ENCODE measurements around the gene BTBD9.

Gene BTBD9

DNA sequence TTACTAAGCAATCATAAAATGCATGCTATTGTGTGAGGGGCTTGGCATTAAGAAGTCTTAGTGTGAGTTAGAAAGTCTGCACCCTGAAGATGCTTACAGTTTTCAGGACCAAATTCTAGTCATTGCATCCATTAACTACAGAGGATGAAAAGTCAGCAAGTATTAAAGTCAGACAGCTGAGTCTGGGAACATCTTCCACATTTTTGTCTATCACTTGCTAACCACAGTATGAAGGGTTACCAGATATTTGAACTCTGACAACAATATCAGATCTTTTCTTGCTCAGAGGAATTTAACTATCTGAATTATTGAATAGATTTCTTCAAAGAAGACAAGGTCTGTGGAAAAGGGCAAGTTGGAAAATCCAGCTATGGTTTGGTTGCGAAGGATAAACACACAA, 264.4 kb downstream of the BTBD9 start:
- Histone ChIP-seq H3F3A (ENCODE audit: control insufficient read depth, insufficient read depth) (no peaks in the 10 kb centered on the region), H3K4me2 (ENCODE audit: low read length) (no peak overlapping the region), H3K27me3 (ENCODE audit: control insufficient read depth, low read length) (no peaks in the 10 kb centered on the region), H3K9me3 (ENCODE audit: control insufficient read depth, insufficient read depth, low read length) (no peaks in the 10 kb centered on the region), H3K27ac (ENCODE audit: low read depth, low read length) (no peak overlapping the region), H3K9me2 (replicated peaks; ENCODE audit: control insufficient read depth, low read length) (no peaks in the 10 kb centered on the region), H4K20me1 (ENCODE audit: control insufficient read depth, insufficient read depth, low read depth, low read length) (no peaks in the 10 kb centered on the region), H3K4me3 (ENCODE audit: low read length) (no peak overlapping the region), H3K79me2 (ENCODE audit: control insufficient read depth, low read length) (no peaks in the 10 kb centered on the region), H3K36me3 (ENCODE audit: control insufficient read depth, low read length) (no peaks in the 10 kb centered on the region), H3K4me1 (ENCODE audit: control insufficient read depth, low read length) (no peaks in the 10 kb centered on the region)
- TF ChIP-seq, protein P1, sequence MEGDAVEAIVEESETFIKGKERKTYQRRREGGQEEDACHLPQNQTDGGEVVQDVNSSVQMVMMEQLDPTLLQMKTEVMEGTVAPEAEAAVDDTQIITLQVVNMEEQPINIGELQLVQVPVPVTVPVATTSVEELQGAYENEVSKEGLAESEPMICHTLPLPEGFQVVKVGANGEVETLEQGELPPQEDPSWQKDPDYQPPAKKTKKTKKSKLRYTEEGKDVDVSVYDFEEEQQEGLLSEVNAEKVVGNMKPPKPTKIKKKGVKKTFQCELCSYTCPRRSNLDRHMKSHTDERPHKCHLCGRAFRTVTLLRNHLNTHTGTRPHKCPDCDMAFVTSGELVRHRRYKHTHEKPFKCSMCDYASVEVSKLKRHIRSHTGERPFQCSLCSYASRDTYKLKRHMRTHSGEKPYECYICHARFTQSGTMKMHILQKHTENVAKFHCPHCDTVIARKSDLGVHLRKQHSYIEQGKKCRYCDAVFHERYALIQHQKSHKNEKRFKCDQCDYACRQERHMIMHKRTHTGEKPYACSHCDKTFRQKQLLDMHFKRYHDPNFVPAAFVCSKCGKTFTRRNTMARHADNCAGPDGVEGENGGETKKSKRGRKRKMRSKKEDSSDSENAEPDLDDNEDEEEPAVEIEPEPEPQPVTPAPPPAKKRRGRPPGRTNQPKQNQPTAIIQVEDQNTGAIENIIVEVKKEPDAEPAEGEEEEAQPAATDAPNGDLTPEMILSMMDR (IDR thresholded peaks at IDR 0.05; ENCODE audit: low read depth, low read length, poor library complexity, severe bottlenecking): no peak
- no peak for TF ChIP-seq EZH2phosphoT487 (IDR thresholded peaks at IDR 0.05; ENCODE audit: borderline replicate concordance, low read length)

DNA sequence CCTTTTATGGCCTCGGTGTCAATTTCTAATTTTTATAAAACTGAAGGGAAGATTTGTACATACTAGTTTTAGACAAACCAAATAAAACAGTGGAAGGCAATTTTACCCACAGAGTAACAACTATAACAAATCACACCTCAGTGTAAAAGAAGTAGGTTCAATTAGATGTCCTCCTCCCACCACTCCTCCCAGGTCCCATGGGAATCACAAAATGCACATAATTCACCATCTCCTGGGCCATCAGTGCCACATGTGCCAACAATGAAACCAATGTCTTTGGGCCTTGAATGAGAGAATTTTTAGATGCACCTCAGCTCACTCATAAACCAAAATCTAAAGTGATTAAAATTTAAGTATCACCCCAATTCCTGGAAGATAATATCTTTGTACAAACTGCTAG, 267.8 kb downstream of the BTBD9 start:
- Histone ChIP-seq H3K4me3 (ENCODE audit: low read length) (no peak overlapping the region), H3K9me2 (replicated peaks; ENCODE audit: control insufficient read depth, low read length) (no peaks in the 10 kb centered on the region), H4K20me1 (ENCODE audit: control insufficient read depth, insufficient read depth, low read depth, low read length) (no peaks in the 10 kb centered on the region), H3K9me3 (ENCODE audit: control insufficient read depth, insufficient read depth, low read length) (no peaks in the 10 kb centered on the region), H3F3A (ENCODE audit: control insufficient read depth, insufficient read depth) (no peaks in the 10 kb centered on the region), H3K4me1 (ENCODE audit: control insufficient read depth, low read length) (no peaks in the 10 kb centered on the region), H3K4me2 (ENCODE audit: low read length) (no peak overlapping the region), H3K79me2 (ENCODE audit: control insufficient read depth, low read length) (no peaks in the 10 kb centered on the region), H3K36me3 (ENCODE audit: control insufficient read depth, low read length) (no peaks in the 10 kb centered on the region), H3K27ac (ENCODE audit: low read depth, low read length) (no peak overlapping the region), H3K27me3 (ENCODE audit: control insufficient read depth, low read length) (no peaks in the 10 kb centered on the region)
- TF ChIP-seq EZH2phosphoT487 (IDR thresholded peaks at IDR 0.05; ENCODE audit: borderline replicate concordance, low read length): no peak
- TF ChIP-seq, protein P1 (IDR thresholded peaks at IDR 0.05; ENCODE audit: low read depth, low read length, poor library complexity, severe bottlenecking): no peak

DNA sequence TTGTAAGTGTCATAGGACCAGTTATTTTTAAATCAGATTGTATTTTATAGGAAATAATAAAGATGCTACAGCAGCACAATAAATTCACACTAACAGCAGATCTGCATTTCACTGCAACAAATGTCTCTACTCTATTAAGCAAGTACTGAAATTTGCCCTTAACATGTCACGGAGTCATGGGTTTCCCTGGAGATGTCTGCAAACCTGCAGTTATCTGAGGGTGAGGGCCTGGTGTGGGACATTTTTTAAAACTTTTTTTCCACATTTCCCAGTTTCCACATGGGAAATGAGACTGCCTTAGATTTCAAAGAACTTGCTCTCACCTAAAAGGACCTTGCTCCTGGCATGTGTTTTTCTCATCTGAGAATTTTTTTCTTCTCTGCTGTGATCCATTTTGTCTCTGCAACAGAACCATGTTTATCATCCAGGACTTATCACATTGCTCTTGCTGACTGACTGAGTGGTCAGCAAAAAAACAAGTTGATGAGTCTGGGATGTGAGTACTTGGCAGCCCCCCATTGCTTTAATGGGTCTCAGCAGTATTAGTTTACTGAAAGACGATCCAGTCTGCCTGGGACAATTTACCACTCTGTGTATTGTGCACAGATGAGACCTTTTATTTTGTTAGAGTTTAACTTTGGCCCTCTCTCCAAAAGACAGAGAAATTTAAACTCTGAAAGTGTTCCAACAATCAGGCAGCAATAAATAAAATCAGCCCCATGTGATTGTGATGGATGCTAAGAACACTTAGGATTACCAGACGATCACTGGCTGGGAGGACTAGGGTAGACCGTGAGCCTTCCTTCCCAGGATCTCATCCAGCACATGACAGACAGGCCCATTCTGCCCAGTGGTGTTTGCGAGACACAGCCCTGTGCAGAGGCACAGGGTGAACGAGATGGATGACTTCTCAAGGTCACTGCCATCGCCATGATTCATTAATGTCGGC, 268.8 kb downstream of the BTBD9 start:
- H3K79me2 ChIP-seq (ENCODE audit: control insufficient read depth, low read length): no peaks in the 10 kb centered on the region
- no peak overlapping the region for H3K4me2 ChIP-seq (ENCODE audit: low read length)
- H3K36me3 ChIP-seq (ENCODE audit: control insufficient read depth, low read length): no peaks in the 10 kb centered on the region
- no peaks in the 10 kb centered on the region for H3K9me2 ChIP-seq (replicated peaks; ENCODE audit: control insufficient read depth, low read length)
- TF ChIP-seq EZH2phosphoT487 (IDR thresholded peaks at IDR 0.05; ENCODE audit: borderline replicate concordance, low read length): no peak
- TF ChIP-seq, protein P1 (IDR thresholded peaks at IDR 0.05; ENCODE audit: low read depth, low read length, poor library complexity, severe bottlenecking): no peak
- no peaks in the 10 kb centered on the region for H3K27me3 ChIP-seq (ENCODE audit: control insufficient read depth, low read length)
- H3K27ac ChIP-seq (ENCODE audit: low read depth, low read length): no peak overlapping the region
- no peak overlapping the region for H3K4me3 ChIP-seq (ENCODE audit: low read length)
- H3K4me1 ChIP-seq (ENCODE audit: control insufficient read depth, low read length): no peaks in the 10 kb centered on the region
- no peaks in the 10 kb centered on the region for H3F3A ChIP-seq (ENCODE audit: control insufficient read depth, insufficient read depth)
- no peaks in the 10 kb centered on the region for H4K20me1 ChIP-seq (ENCODE audit: control insufficient read depth, insufficient read depth, low read depth, low read length)
- no peaks in the 10 kb centered on the region for H3K9me3 ChIP-seq (ENCODE audit: control insufficient read depth, insufficient read depth, low read length)

All from DOHH2 (cell line).